ENCODE data around the gene CHST11. TPM values are rescaled to one million over a fixed set of nuclear protein-coding genes. Genes with fewer than 3 reads are reported as not detected.
"Not testable (repeated sequence)": the region's sequence is repeated elsewhere in the genome, so short reads cannot be mapped to it uniquely, and the experiment has no call there.

CHST11 gene
- total RNA-seq, 1 donor from 2014 or later, result 46.2 TPM

- Histone ChIP-seq H3K27me3 (ENCODE audit: low read depth) (no peaks in the 10 kb centered on the region), H3K9me3 (no peaks in the 10 kb centered on the region), H3K36me3 (no peaks in the 10 kb centered on the region), H3K4me3 (no peak overlapping the region), H3K4me1 (peaks cover 27% of the 10 kb centered on the region), H3K27ac (no peak overlapping the region)
- intact Hi-C loops (cut with DNase I), result no loop called here
- TF ChIP-seq CTCF (IDR thresholded peaks at IDR 0.05), result no peak
- ATAC-seq (no peak), DNase-seq (no peak)
Measured at GRCh38 chr12:104609445-104609844, 152.7 kb downstream of the CHST11 start.

GRCh38 chr12:104610513-104611235, 153.9 kb downstream of the CHST11 start:
- intact Hi-C loops (cut with DNase I), result no loop called here
- DNase-seq, result no peak

GRCh38 chr12:104611671-104612070, 154.9 kb downstream of the CHST11 start:
- TF ChIP-seq CTCF (IDR thresholded peaks at IDR 0.05), result no peak
- no peaks in the 10 kb centered on the region for H3K27me3 ChIP-seq (ENCODE audit: low read depth)
- peaks cover 17% of the 10 kb centered on the region for H3K4me1 ChIP-seq
- no peak overlapping the region for H3K27ac ChIP-seq
- ATAC-seq, result no peak
- intact Hi-C loops (cut with DNase I), result no loop called here
- no peak for DNase-seq
- H3K9me3 ChIP-seq, result no peaks in the 10 kb centered on the region
- no peaks in the 10 kb centered on the region for H3K36me3 ChIP-seq
- no peak overlapping the region for H3K4me3 ChIP-seq

More at GRCh38 chr12:104610513-104611235, 153.9 kb downstream of the CHST11 start:
- H3K27ac ChIP-seq, result no peak overlapping the region
- H3K36me3 ChIP-seq, result no peaks in the 10 kb centered on the region
- H3K4me1 ChIP-seq, result peaks cover 21% of the 10 kb centered on the region
- H3K9me3 ChIP-seq, result no peaks in the 10 kb centered on the region
- no peaks in the 10 kb centered on the region for H3K27me3 ChIP-seq (ENCODE audit: low read depth)
- H3K4me3 ChIP-seq, result no peak overlapping the region
- no peak for ATAC-seq
- no peak for TF ChIP-seq CTCF (IDR thresholded peaks at IDR 0.05)

- H3K9me3 ChIP-seq; H3K27ac ChIP-seq; H3K27me3 ChIP-seq (ENCODE audit: low read depth); H3K4me3 ChIP-seq; ATAC-seq; H3K36me3 ChIP-seq; DNase-seq; intact Hi-C loops (cut with DNase I): not testable (repeated sequence)
- peaks cover 10% of the 10 kb centered on the region for H3K4me1 ChIP-seq
Measured at GRCh38 chr12:104613372-104613771, 156.6 kb downstream of the CHST11 start.

- Histone ChIP-seq H3K4me3 (no peak overlapping the region), H3K4me1 (peaks cover 10% of the 10 kb centered on the region), H3K27me3 (ENCODE audit: low read depth) (no peaks in the 10 kb centered on the region), H3K9me3 (no peaks in the 10 kb centered on the region), H3K36me3 (no peaks in the 10 kb centered on the region), H3K27ac (peak overlapping the region; percentile 6)
- intact Hi-C loops (cut with DNase I), result no loop called here
- no peak for DNase-seq
- peak; percentile 55 to 72 for ATAC-seq
- TF ChIP-seq CTCF (IDR thresholded peaks at IDR 0.05), result no peak
Measured at GRCh38 chr12:104615048-104615561, 158.4 kb downstream of the CHST11 start.

- Histone ChIP-seq H3K4me1 (peaks cover 25% of the 10 kb centered on the region), H3K9me3 (no peaks in the 10 kb centered on the region), H3K4me3 (no peak overlapping the region), H3K27ac (no peak overlapping the region), H3K36me3 (no peaks in the 10 kb centered on the region), H3K27me3 (ENCODE audit: low read depth) (no peaks in the 10 kb centered on the region)
- intact Hi-C loops (cut with DNase I), result no loop called here
- no peak for TF ChIP-seq CTCF (IDR thresholded peaks at IDR 0.05)
- DNase-seq, result no peak
- ATAC-seq, result no peak
Measured at GRCh38 chr12:104618691-104619090, 161.9 kb downstream of the CHST11 start.

All from lower lobe of right lung (tissue), 2 donors.